H1 (cell line): ENCODE data around the gene TADA3. TPM values are rescaled to one million over a fixed set of nuclear protein-coding genes. Genes with fewer than 3 reads are reported as not detected.

Experiments used
- CTCF ChIA-PET: fragments of 300-600 bp; sonication (Branson Sonifier 250); formaldehyde crosslinking; loops from one replicate; lab custom pipeline; 2021; ENCODE audit not compliant: partially characterized antibody; lab: Charles Lee
- POLR2A ChIA-PET: fragments of 300-600 bp; sonication (Branson Sonifier 250); formaldehyde crosslinking; loops from one replicate; lab custom pipeline; 2021; ENCODE audit warnings: inconsistent platforms; ENCODE audit not compliant: partially characterized antibody; lab: Charles Lee
- DNase-seq, 2 experiments: peaks; one replicate each; pipeline versions ENCODE4 v3.0.0 to v3.0.0-alpha.2; 2010 to 2022; ENCODE audit warnings: low spot score in 2 of 2, low read depth in 1 of 2, mixed read lengths in 1 of 2
- FAIRE-seq: peaks from 2 replicates; lab custom pipeline; 2011; peaks lifted over from hg19 to GRCh38; lab: Jason Lieb, UNC
- H2AFZ ChIP-seq: 2 replicates; pipeline ENCODE4 v1.8.1; 2012; ENCODE audit warnings: low read length, inconsistent platforms
- H2AK5ac ChIP-seq: 2 replicates; pipeline ENCODE4 v1.6.1; 2013; ENCODE audit warnings: low read depth, low read length
- H2BK120ac ChIP-seq: replicated peaks from 2 replicates; pipeline ENCODE3; 2013; ENCODE audit warnings: low read depth, low read length, inconsistent platforms
- H2BK12ac ChIP-seq: 2 replicates; pipeline ENCODE4 v1.6.1; 2013; ENCODE audit warnings: low read depth, low read length
- H2BK15ac ChIP-seq: 2 replicates; pipeline ENCODE4 v1.6.1; 2013; ENCODE audit warnings: low read length
- H2BK20ac ChIP-seq: 2 replicates; pipeline ENCODE4 v1.6.1; 2013; ENCODE audit warnings: low read length
- H2BK5ac ChIP-seq: 2 replicates; pipeline ENCODE4 v1.6.1; 2013; ENCODE audit warnings: low read depth, low read length
- H3K14ac ChIP-seq: 2 replicates; pipeline ENCODE4 v1.6.1; 2013; ENCODE audit warnings: inconsistent platforms; ENCODE audit not compliant: insufficient read length
- H3K18ac ChIP-seq: 2 replicates; pipeline ENCODE4 v1.6.1; 2013; ENCODE audit warnings: low read length; ENCODE audit errors: extremely low read depth
- H3K23ac ChIP-seq: 2 replicates; pipeline ENCODE4 v1.6.1; 2013; ENCODE audit warnings: inconsistent platforms; ENCODE audit not compliant: insufficient read length
- H3K23me2 ChIP-seq: 2 replicates; pipeline ENCODE4 v1.6.1; 2013; ENCODE audit warnings: low read depth, low read length
- H3K27ac ChIP-seq: 2 replicates; pipeline ENCODE4 v1.6.1; 2011; ENCODE audit warnings: low read depth, low read length, inconsistent platforms
- H3K27me3 ChIP-seq, 4 experiments: replicated peaks in 1 of 4; 1 replicate in 1 of 4; 2 replicates in 3 of 4; pipeline versions ENCODE4 v1.6.1 to v1.8.1; 2011 to 2013; ENCODE audit warnings: low read length in 3 of 4, mild to moderate bottlenecking in 3 of 4, inconsistent platforms in 2 of 4, mixed read lengths in 2 of 4, moderate library complexity in 1 of 4; ENCODE audit not compliant: control insufficient read depth in 3 of 4, insufficient read depth in 3 of 4; ENCODE audit errors: extremely low read depth in 1 of 4
- H3K36me3 ChIP-seq, 4 experiments: 2 replicates each; pipeline versions ENCODE4 v1.6.1 to v1.8.1; 2011 to 2013; ENCODE audit warnings: mild to moderate bottlenecking in 4 of 4, low read length in 3 of 4, moderate library complexity in 2 of 4, control low read depth in 1 of 4, inconsistent platforms in 1 of 4; ENCODE audit not compliant: insufficient read depth in 4 of 4, control insufficient read depth in 2 of 4
- H3K4ac ChIP-seq: replicated peaks from 2 replicates; pipeline ENCODE3; 2013; ENCODE audit warnings: low read length, low read depth, mixed read lengths, inconsistent platforms; ENCODE audit not compliant: insufficient read length
- H3K4me1 ChIP-seq, 4 experiments: replicated peaks in 1 of 4; 1 replicate in 1 of 4; 2 replicates in 3 of 4; pipeline versions ENCODE4 v1.6.1 to v1.8.1; 2011 to 2013; ENCODE audit warnings: low read length in 3 of 4, inconsistent platforms in 2 of 4, mixed read lengths in 1 of 4; ENCODE audit not compliant: insufficient read depth in 4 of 4, control insufficient read depth in 3 of 4
- H3K4me2 ChIP-seq, 2 experiments: 2 replicates each; pipeline versions ENCODE4 v1.6.1 to v1.8.1; 2011 to 2013; ENCODE audit warnings: low read depth in 2 of 2, low read length in 2 of 2, control low read depth in 1 of 2, inconsistent platforms in 1 of 2, mild to moderate bottlenecking in 1 of 2; ENCODE audit not compliant: insufficient read depth in 1 of 2
- H3K4me3 ChIP-seq, 4 experiments: fragments of 200-600, 300-600 bp in 1 of 4; sonication (generic), shearing (Covaris generic), sonication (Bioruptor Twin) in 1 of 4; 2 replicates each; pipeline versions ENCODE4 v1.5.1 to v1.8.1; 2011 to 2016; ENCODE audit warnings: low read length in 4 of 4, low read depth in 3 of 4, control low read depth in 2 of 4, inconsistent platforms in 2 of 4, mild to moderate bottlenecking in 2 of 4, mixed read lengths in 1 of 4, moderate library complexity in 1 of 4; ENCODE audit not compliant: insufficient read depth in 2 of 4; ENCODE audit errors: extremely low read depth in 1 of 4
- H3K56ac ChIP-seq: replicated peaks from 2 replicates; pipeline ENCODE3; 2013; ENCODE audit warnings: low read depth, mild to moderate bottlenecking, mixed read lengths, low read length, inconsistent platforms; ENCODE audit not compliant: insufficient read length
- H3K79me1 ChIP-seq: 2 replicates; pipeline ENCODE4 v1.6.1; 2013; ENCODE audit warnings: low read depth, low read length, control low read depth
- H3K79me2 ChIP-seq, 2 experiments: 2 replicates each; pipeline versions ENCODE4 v1.6.1 to v1.8.1; 2012 to 2013; ENCODE audit warnings: low read length in 2 of 2, mild to moderate bottlenecking in 2 of 2, inconsistent platforms in 1 of 2; ENCODE audit not compliant: insufficient read depth in 2 of 2, control insufficient read depth in 1 of 2
- H3K9ac ChIP-seq, 4 experiments: replicated peaks in 1 of 4; 1 replicate in 1 of 4; 2 replicates in 3 of 4; pipeline versions ENCODE4 v1.6.1 to v1.8.1; 2011 to 2013; ENCODE audit warnings: low read depth in 3 of 4, low read length in 3 of 4, control low read depth in 2 of 4, mild to moderate bottlenecking in 2 of 4, moderate library complexity in 2 of 4, inconsistent platforms in 1 of 4; ENCODE audit errors: extremely low read depth in 1 of 4
- H3K9me3 ChIP-seq, 2 experiments: 2 replicates each; pipeline versions ENCODE4 v1.6.1 to v1.8.1; 2012 to 2013; ENCODE audit warnings: mild to moderate bottlenecking in 2 of 2, moderate library complexity in 2 of 2, control low read depth in 1 of 2, inconsistent platforms in 1 of 2, low read depth in 1 of 2, low read length in 1 of 2, mixed read lengths in 1 of 2; ENCODE audit not compliant: insufficient read depth in 2 of 2
- H4K20me1 ChIP-seq, 2 experiments: replicated peaks in 1 of 2; 2 replicates each; pipeline versions ENCODE3 to v1.8.1; 2011 to 2013; ENCODE audit warnings: inconsistent platforms in 2 of 2, low read length in 2 of 2, mild to moderate bottlenecking in 1 of 2; ENCODE audit not compliant: insufficient read depth in 2 of 2, control insufficient read depth in 1 of 2
- H4K5ac ChIP-seq: 2 replicates; pipeline ENCODE4 v1.6.1; 2013; ENCODE audit warnings: low read length, low read depth, mixed read lengths, inconsistent platforms; ENCODE audit not compliant: insufficient read length
- H4K8ac ChIP-seq: 2 replicates; pipeline ENCODE4 v1.8.0; 2013; ENCODE audit warnings: mild to moderate bottlenecking, moderate library complexity, low read length, inconsistent platforms; ENCODE audit not compliant: insufficient read depth; ENCODE audit errors: extremely low read depth
- H4K91ac ChIP-seq: replicated peaks from 2 replicates; pipeline ENCODE3; 2013; ENCODE audit warnings: low read length, mixed read lengths, inconsistent platforms; ENCODE audit not compliant: insufficient read length
- BCL11A ChIP-seq, 2 experiments: IDR thresholded peaks; one replicate each; pipeline ENCODE4 v1.6.1; 2011; ENCODE audit warnings: low read depth in 2 of 2, low read length in 2 of 2, mild to moderate bottlenecking in 2 of 2
- BRCA1 ChIP-seq: IDR thresholded peaks from 2 replicates; pipeline ENCODE4 v1.6.1; 2012; ENCODE audit warnings: low read depth, low read length, improper control_type of control experiment
- CHD2 ChIP-seq: IDR thresholded peaks from 2 replicates; pipeline ENCODE4 v1.6.1; 2012; ENCODE audit warnings: low read length, improper control_type of control experiment
- CTCF ChIP-seq, 3 experiments: IDR thresholded peaks; 1 replicate in 2 of 3; 2 replicates in 1 of 3; pipeline versions ENCODE4 v1.5.1 to v1.6.1; 2011; ENCODE audit warnings: low read length in 3 of 3, mild to moderate bottlenecking in 3 of 3, inconsistent platforms in 2 of 3, low read depth in 1 of 3, moderate library complexity in 1 of 3; ENCODE audit not compliant: insufficient read depth in 1 of 3; ENCODE audit errors: control extremely low read depth in 1 of 3
- GTF2F1 ChIP-seq: IDR thresholded peaks from 2 replicates; pipeline ENCODE4 v1.6.1; 2012; ENCODE audit warnings: low read depth, low read length, improper control_type of control experiment, borderline replicate concordance
- POLR2A ChIP-seq, 2 experiments: IDR thresholded peaks; 1 replicate in 1 of 2; 2 replicates in 1 of 2; pipeline ENCODE4 v1.6.1; 2011; ENCODE audit warnings: low read depth in 2 of 2, low read length in 2 of 2, mild to moderate bottlenecking in 2 of 2; ENCODE audit errors: control extremely low read depth in 1 of 2
- POLR2AphosphoS5 ChIP-seq: IDR thresholded peaks from 2 replicates; pipeline ENCODE4 v1.6.1; 2011; ENCODE audit warnings: low read depth, low read length
- POU5F1 ChIP-seq: IDR thresholded peaks from 2 replicates; pipeline ENCODE4 v1.6.1; 2011; ENCODE audit warnings: low read depth, mild to moderate bottlenecking, low read length, moderate library complexity
- SIN3A ChIP-seq, 2 experiments: IDR thresholded peaks in 1 of 2; conservative IDR thresholded peaks in 1 of 2; 2 replicates each; pipeline ENCODE4 v1.6.1; 2011 to 2012; ENCODE audit warnings: low read length in 2 of 2, improper control_type of control experiment in 1 of 2, low read depth in 1 of 2, mild to moderate bottlenecking in 1 of 2
- SIRT6 ChIP-seq: IDR thresholded peaks from one replicate; pipeline ENCODE4 v1.7.1; 2012; ENCODE audit warnings: low read length, inconsistent platforms
- SIX5 ChIP-seq: IDR thresholded peaks from 2 replicates; pipeline ENCODE4 v1.6.1; 2011; ENCODE audit warnings: mild to moderate bottlenecking, low read depth, low read length
- SP1 ChIP-seq: IDR thresholded peaks from 2 replicates; pipeline ENCODE4 v1.6.1; 2011; ENCODE audit warnings: low read depth, low read length
- SP2 ChIP-seq: IDR thresholded peaks from 2 replicates; pipeline ENCODE4 v1.6.1; 2012; ENCODE audit warnings: mild to moderate bottlenecking, low read length, inconsistent platforms
- WGBS, 2 experiments: shearing (Covaris generic) in 1 of 2; methylation state at CpG; one replicate each; pipeline versions ENCODE4 v1.1.6 to v1.1.7; 2013 to 2015; ENCODE audit warnings: low lambda C conversion rate in 2 of 2, mixed read lengths in 2 of 2, inconsistent platforms in 1 of 2, low coverage in 1 of 2, missing lambda C conversion rate in 1 of 2; ENCODE audit not compliant: insufficient replicate concordance in 2 of 2, insufficient coverage in 1 of 2, insufficient read length in 1 of 2; ENCODE audit errors: extremely low coverage in 1 of 2, missing lambda C conversion rate in 1 of 2; 5-methylcytosine and 5-hydroxymethylcytosine counted together
- polyA plus RNA-seq, 7 experiments: library from polyadenylated mRNA; depleted of rRNA in 3 of 7; stranded (reverse) in 5 of 7; unstranded in 2 of 7; fragments of >200 nt in 5 of 7; fragments of 200-250 nt in 2 of 7; gene quantifications; 1 replicate in 5 of 7; 2 replicates in 1 of 7; 4 replicates in 1 of 7; pipeline versions ENCODE4 v1.2.1 to v1.2.3, GENCODE V29; 2011 to 2013; ENCODE audit warnings: missing spikeins in 2 of 7, mixed read lengths in 2 of 7
- total RNA-seq: library from RNA; stranded (reverse); fragmentation: NEBNext Ultra II Directional; extraction: Animal tissue kit (Norgen Biotek cat#: 25700); gene quantifications from 2 replicates; pipeline ENCODE4 v1.2.1, GENCODE V29; 2021

TADA3 gene
- total and polyA plus RNA-seq, 2 of the 8 experiments (the other 6 are each of a cell fraction or from before 2014, with no cell fraction given) = 43.4 to 50.3 TPM

- no peak overlapping the region for H4K5ac ChIP-seq
- H3K27ac ChIP-seq = no peak overlapping the region
- no peak overlapping the region for H2BK15ac ChIP-seq
- no peak overlapping the region for H3K23ac ChIP-seq
- H3K9me3 ChIP-seq = no peaks in the 10 kb centered on the region
- no peak overlapping the region for H2BK12ac ChIP-seq
- FAIRE-seq (no peak), DNase-seq (no peak)
- H2BK120ac ChIP-seq = no peak overlapping the region
- H2BK20ac ChIP-seq = no peak overlapping the region
- H2BK5ac ChIP-seq = no peak overlapping the region
- H3K27me3 ChIP-seq = peaks cover 0 to 7% (median 5%) of the 10 kb centered on the region in 4 experiments; a peak in 5 of 7 replicates
- 91% methylated on average over 12 of the region's 12 CpGs; no CpG with 5 or more reads in 1 of the 2 experiments for WGBS, 2 experiments
- H3K4me3 ChIP-seq = no peak overlapping the region
- no peak overlapping the region for H3K4ac ChIP-seq
- H3K4me1 ChIP-seq = peaks cover 0 to 9% (median 2%) of the 10 kb centered on the region in 4 experiments; a peak in 3 of 7 replicates
- ChIA-PET POLR2A (interaction anchor here (0.6 to 7.8 kb wide), 4 partner anchors 11 to 73 kb away, joined by 3 to 71 read pairs (median 4); partner anchors contain the start of genes ARPC4 and TADA3), CTCF (interaction anchor here (0.8 to 4.9 kb wide), 7 partner anchors 13 to 129 kb away, joined by 3 to 30 read pairs (median 4); partner anchors contain the start of gene ARPC4)
- H3K14ac ChIP-seq = no peak overlapping the region
- peaks cover 3 to 15% of the 10 kb centered on the region in 2 experiments for H4K20me1 ChIP-seq
- H3K9ac ChIP-seq = no peak overlapping the region; a peak in 1 of 7 replicates
- no peak overlapping the region for H2AFZ ChIP-seq
- H2AK5ac ChIP-seq = no peak overlapping the region
- no peak overlapping the region for H4K8ac ChIP-seq
- no peaks in the 10 kb centered on the region for H3K79me2 ChIP-seq
- H4K91ac ChIP-seq = no peak overlapping the region
- H3K79me1 ChIP-seq = no peaks in the 10 kb centered on the region; the same call in 1 of the 2 replicates
- H3K56ac ChIP-seq = no peak overlapping the region
- peaks cover 28 to 51% (median 40%) of the 10 kb centered on the region in 4 experiments for H3K36me3 ChIP-seq
- H3K23me2 ChIP-seq = peaks cover 2% of the 10 kb centered on the region; the same call in 1 of the 2 replicates
- no peak overlapping the region for H3K18ac ChIP-seq
- no peak overlapping the region for H3K4me2 ChIP-seq
- TF ChIP-seq POLR2A (IDR thresholded peaks at IDR 0.05; ENCODE audit: control extremely low read depth in 1 of 2, low read depth in 2 of 2, low read length in 2 of 2) (no peak), SIRT6 (no peak), GTF2F1 (no peak), SP2 (no peak), POU5F1 (no peak), SIN3A (conservative IDR thresholded peaks at IDR 0.05 in 1 of 2, IDR thresholded peaks at IDR 0.05 in 1 of 2; ENCODE audit: low read depth in 1 of 2, low read length in 2 of 2) (no peak), BRCA1 (no peak), POLR2AphosphoS5 (no peak), CHD2 (no peak), CTCF (IDR thresholded peaks at IDR 0.05; ENCODE audit: control extremely low read depth in 1 of 3, insufficient read depth in 1 of 3, low read depth in 1 of 3, low read length in 3 of 3) (no peak), SIX5 (no peak), BCL11A (IDR thresholded peaks at IDR 0.05; ENCODE audit: low read depth in 2 of 2, low read length in 2 of 2) (no peak), SP1 (no peak)
Measured at GRCh38 chr3:9806137-9806536, 13.9 kb upstream of the TADA3 start.
